ENCODE measurements around the gene ZNF621.

DNA sequence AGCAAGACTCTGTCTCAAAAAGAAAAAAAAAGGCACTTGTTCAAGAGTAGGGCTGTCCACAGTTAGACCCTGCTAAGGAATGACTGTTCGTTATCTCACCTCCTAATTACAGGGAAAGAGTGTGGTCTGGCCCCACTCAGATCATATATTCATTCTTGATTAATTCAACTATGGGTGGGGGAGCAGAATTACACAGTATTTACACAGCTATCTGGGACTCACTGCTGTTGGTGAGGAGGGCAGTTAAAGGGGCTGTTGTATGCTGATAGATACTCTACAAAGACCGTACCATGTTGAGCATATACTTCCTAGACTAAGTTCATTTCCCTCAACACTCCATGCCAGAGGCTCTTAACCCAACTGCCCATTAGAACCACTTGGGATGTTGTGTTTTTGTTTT is 22.7 kb upstream of the ZNF621 start:
- TF ChIP-seq POLR2A (IDR thresholded peaks at IDR 0.05; ENCODE audit: low read depth, low read length) = no peak
- TF ChIP-seq POLR2AphosphoS5 (IDR thresholded peaks at IDR 0.05; ENCODE audit: low read depth, low read length) = no peak
- no peak for TF ChIP-seq TAF1 (IDR thresholded peaks at IDR 0.05; ENCODE audit: low read depth, low read length)
- no peak for TF ChIP-seq SPI1 (IDR thresholded peaks at IDR 0.05; ENCODE audit: low read depth, low read length)
- no peak for TF ChIP-seq PAX5 (IDR thresholded peaks at IDR 0.05; ENCODE audit: insufficient read depth, low read length, severe bottlenecking)
- no peak for TF ChIP-seq POU2F2 (IDR thresholded peaks at IDR 0.05; ENCODE audit: low read depth, low read length)

Measured in GM12891 (cell line).